Measurements from ENCODE around the gene AUTS2.

Gene AUTS2

GRCh38 chr7:70415179-70415972, 817.1 kb downstream of the AUTS2 start:
- no peaks in the 10 kb centered on the region for H3K4me1 Mint-ChIP-seq (ENCODE audit: low read depth)
- no peak overlapping the region for H3K27ac Mint-ChIP-seq
- no peak for DNase-seq (ENCODE audit: low spot score)
- no peaks in the 10 kb centered on the region for H3K36me3 Mint-ChIP-seq (ENCODE audit: low read depth)
- no peaks in the 10 kb centered on the region for H3K9me3 Mint-ChIP-seq
- no peak overlapping the region for H3K4me3 Mint-ChIP-seq
- no peaks in the 10 kb centered on the region for H3K27me3 Mint-ChIP-seq (ENCODE audit: low read depth)

DNA sequence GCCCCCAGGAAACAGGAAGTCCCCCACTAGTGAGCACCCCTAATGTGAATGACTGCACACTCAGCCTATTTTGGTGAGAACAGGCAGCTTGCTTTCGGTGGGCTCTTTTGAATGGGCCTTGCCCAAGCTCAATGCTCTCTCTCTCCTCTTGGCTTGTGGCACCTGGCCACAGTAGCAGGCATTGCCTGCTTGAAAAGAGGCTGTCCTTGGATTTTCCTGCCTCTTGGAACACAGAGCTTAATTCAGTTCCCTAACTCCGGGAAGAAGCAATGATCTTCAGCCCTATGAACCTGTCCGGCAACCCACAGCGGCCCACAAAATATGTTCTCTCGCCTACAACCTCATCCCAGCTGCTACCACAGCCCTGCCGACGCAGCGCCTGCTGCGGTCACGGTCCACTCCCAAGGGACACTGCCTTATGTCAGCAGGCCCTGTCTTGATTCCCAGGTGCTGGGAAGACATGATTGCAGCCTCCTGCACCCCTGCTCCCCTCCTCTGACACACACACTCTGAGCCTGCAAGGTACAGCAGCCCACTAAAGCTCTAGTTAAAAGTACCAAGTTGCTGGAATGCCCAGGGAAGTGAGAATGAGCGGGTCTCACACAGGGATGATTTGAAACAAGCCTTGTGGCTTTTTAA, 818.2 kb downstream of the AUTS2 start:
- H3K4me1 Mint-ChIP-seq (ENCODE audit: low read depth) = no peaks in the 10 kb centered on the region
- H3K27me3 Mint-ChIP-seq (ENCODE audit: low read depth) = no peaks in the 10 kb centered on the region
- H3K36me3 Mint-ChIP-seq (ENCODE audit: low read depth) = no peaks in the 10 kb centered on the region
- H3K9me3 Mint-ChIP-seq = no peaks in the 10 kb centered on the region
- no peak overlapping the region for H3K4me3 Mint-ChIP-seq
- DNase-seq (ENCODE audit: low spot score) = no peak
- no peak overlapping the region for H3K27ac Mint-ChIP-seq

DNA sequence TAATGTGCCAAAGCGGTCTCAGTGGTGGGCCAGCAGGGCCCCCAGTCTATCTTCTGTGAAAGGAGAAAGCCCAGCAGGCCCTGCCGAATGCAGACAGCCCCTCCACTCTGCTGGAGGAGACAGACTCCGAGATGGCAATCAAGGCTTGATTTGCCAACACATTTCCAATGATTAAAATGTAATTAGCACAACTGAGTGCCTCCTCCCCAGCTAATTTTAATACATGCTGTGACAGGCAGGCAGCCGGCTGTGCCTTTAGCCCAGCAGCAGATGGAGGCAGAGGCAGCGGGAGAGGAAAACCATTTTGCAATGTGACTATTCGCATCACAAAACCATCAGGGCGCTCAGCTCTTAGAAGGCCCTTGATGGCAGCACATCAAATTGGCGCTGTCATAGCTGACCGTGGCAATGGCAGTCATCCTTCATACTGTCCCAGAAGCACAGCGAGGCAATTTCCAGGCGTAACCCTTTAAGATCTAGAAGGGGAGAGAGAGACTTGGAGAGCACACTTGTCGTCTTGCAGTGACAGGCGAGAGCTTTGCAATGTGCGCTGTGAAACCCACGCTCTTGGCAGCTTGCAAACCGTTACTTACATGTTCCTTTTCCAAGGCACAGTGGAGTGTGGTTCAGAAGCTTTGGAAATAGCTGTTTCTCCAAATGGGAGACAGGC, 818.8 kb downstream of the AUTS2 start:
- Mint-ChIP-seq H3K4me1 (ENCODE audit: low read depth) (no peaks in the 10 kb centered on the region), H3K36me3 (ENCODE audit: low read depth) (no peaks in the 10 kb centered on the region), H3K9me3 (no peaks in the 10 kb centered on the region), H3K27me3 (ENCODE audit: low read depth) (no peaks in the 10 kb centered on the region), H3K27ac (no peak overlapping the region), H3K4me3 (no peak overlapping the region)
- no peak for DNase-seq (ENCODE audit: low spot score)

DNA sequence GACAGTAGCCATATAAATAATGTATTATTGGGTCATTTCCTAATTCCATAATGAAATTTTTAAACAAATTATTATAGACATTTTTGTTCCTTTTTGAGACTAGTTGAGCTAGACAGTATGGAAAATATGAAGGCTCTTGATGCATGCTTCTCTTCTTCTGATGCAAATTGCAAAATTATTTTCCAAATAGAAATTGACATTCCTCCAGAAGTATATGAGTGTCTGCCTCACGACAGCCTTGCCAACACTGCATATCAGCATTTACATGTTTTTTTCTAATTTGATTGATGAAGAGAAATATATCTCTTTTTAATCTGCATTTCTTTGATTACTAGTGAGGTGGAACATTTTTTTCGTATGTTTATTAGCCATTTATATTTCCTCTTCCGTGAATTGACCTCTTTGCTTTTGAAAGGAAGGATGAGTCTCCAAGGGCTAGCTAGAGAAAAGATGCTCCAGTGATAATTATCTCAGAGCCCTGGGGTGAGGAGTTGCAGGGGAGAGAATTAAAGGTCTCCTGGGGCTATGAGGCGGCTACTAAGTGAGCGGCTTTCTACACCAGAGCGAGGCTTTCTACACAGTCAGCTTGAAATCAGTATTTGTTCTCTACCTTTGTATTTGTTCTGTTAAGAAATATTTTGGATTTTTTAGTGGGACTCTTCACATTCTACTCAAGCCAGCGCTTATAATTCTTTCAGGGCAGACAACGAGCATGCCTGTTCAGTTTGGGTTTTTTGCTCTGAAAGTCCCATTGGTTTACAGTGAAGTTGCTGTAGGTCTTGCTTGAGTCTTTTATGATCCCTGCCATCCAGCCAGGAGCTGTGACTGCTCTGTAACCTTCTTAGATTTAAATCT, 821.5 kb downstream of the AUTS2 start:
- H3K4me1 Mint-ChIP-seq (ENCODE audit: low read depth) = no peaks in the 10 kb centered on the region
- no peaks in the 10 kb centered on the region for H3K9me3 Mint-ChIP-seq
- no peaks in the 10 kb centered on the region for H3K27me3 Mint-ChIP-seq (ENCODE audit: low read depth)
- no peak for DNase-seq (ENCODE audit: low spot score)
- no peak overlapping the region for H3K27ac Mint-ChIP-seq
- H3K36me3 Mint-ChIP-seq (ENCODE audit: low read depth) = no peaks in the 10 kb centered on the region
- no peak overlapping the region for H3K4me3 Mint-ChIP-seq

- Mint-ChIP-seq H3K4me3 (no peak overlapping the region), H3K27ac (no peak overlapping the region), H3K9me3 (no peaks in the 10 kb centered on the region), H3K4me1 (ENCODE audit: low read depth) (no peaks in the 10 kb centered on the region), H3K36me3 (ENCODE audit: low read depth) (no peaks in the 10 kb centered on the region), H3K27me3 (ENCODE audit: low read depth) (no peaks in the 10 kb centered on the region)
- no peak for DNase-seq (ENCODE audit: low spot score)
These were observed 822.0 kb downstream of the AUTS2 start for GRCh38 chr7:70420381-70420662.

DNA sequence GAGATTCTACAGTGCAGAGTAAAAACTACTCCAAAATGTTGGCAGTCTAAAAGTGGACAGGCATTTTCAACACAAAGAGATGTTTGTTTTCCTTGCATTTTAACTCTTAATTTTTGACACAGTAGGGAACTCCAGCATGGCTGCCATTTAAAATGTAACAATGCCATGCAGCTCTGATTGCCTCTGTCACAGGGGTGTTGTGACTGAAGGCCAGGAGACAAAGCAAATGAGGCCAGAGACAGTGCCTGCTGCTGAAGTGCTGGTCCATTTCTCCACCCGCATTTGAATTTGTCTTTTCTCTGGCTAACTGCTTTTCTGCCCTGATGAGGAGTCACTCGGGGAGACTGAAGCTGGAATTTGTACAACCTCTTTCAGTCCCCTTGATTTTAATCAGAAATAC, 823.0 kb downstream of the AUTS2 start:
- Mint-ChIP-seq H3K36me3 (ENCODE audit: low read depth) (no peaks in the 10 kb centered on the region), H3K9me3 (no peaks in the 10 kb centered on the region), H3K4me1 (ENCODE audit: low read depth) (no peaks in the 10 kb centered on the region), H3K4me3 (no peak overlapping the region), H3K27me3 (ENCODE audit: low read depth) (no peaks in the 10 kb centered on the region), H3K27ac (no peak overlapping the region)
- no peak for DNase-seq (ENCODE audit: low spot score)

GRCh38 chr7:70426249-70426880, 828.1 kb downstream of the AUTS2 start:
- Mint-ChIP-seq H3K27me3 (ENCODE audit: low read depth) (no peaks in the 10 kb centered on the region), H3K36me3 (ENCODE audit: low read depth) (no peaks in the 10 kb centered on the region), H3K4me3 (no peak overlapping the region), H3K9me3 (peaks cover 5% of the 10 kb centered on the region), H3K27ac (no peak overlapping the region), H3K4me1 (ENCODE audit: low read depth) (no peaks in the 10 kb centered on the region)
- no peak for DNase-seq (ENCODE audit: low spot score)

- no peak for DNase-seq (ENCODE audit: low spot score)
- no peak overlapping the region for H3K4me3 Mint-ChIP-seq
- no peak overlapping the region for H3K27ac Mint-ChIP-seq
- H3K4me1 Mint-ChIP-seq (ENCODE audit: low read depth) = no peaks in the 10 kb centered on the region
- H3K36me3 Mint-ChIP-seq (ENCODE audit: low read depth) = no peaks in the 10 kb centered on the region
- no peaks in the 10 kb centered on the region for H3K27me3 Mint-ChIP-seq (ENCODE audit: low read depth)
- H3K9me3 Mint-ChIP-seq = peaks cover 5% of the 10 kb centered on the region
These were observed 834.3 kb downstream of the AUTS2 start for GRCh38 chr7:70432567-70433001.

DNA sequence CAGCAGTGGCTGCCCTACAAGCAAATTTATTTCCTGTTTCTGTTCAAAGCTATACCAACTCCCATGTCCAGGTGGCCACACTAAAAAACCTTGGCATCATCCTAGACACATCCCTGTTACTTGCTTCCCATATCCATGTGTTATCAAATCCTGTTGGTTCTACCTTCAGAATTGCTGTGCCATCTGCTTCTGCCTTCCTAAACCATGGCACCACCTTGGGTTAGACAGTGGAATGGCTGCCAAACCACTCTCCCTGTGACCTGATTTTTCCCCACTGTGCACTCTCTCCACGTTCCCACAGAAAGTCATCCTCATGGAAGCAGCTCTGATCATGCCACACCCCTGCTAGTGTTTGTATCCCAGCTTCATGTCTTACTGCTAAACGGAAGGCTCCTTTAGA, 836.1 kb downstream of the AUTS2 start:
- H3K9me3 Mint-ChIP-seq = peaks cover 5% of the 10 kb centered on the region
- H3K36me3 Mint-ChIP-seq (ENCODE audit: low read depth) = no peaks in the 10 kb centered on the region
- no peaks in the 10 kb centered on the region for H3K4me1 Mint-ChIP-seq (ENCODE audit: low read depth)
- no peak overlapping the region for H3K4me3 Mint-ChIP-seq
- no peak for DNase-seq (ENCODE audit: low spot score)
- no peaks in the 10 kb centered on the region for H3K27me3 Mint-ChIP-seq (ENCODE audit: low read depth)
- no peak overlapping the region for H3K27ac Mint-ChIP-seq

- DNase-seq (ENCODE audit: low spot score) = no peak
- H3K27me3 Mint-ChIP-seq (ENCODE audit: low read depth) = no peaks in the 10 kb centered on the region
- H3K4me3 Mint-ChIP-seq = no peak overlapping the region
- H3K9me3 Mint-ChIP-seq = peaks cover 5% of the 10 kb centered on the region
- H3K36me3 Mint-ChIP-seq (ENCODE audit: low read depth) = no peaks in the 10 kb centered on the region
- no peak overlapping the region for H3K27ac Mint-ChIP-seq
- H3K4me1 Mint-ChIP-seq (ENCODE audit: low read depth) = no peaks in the 10 kb centered on the region
These were observed 836.5 kb downstream of the AUTS2 start for GRCh38 chr7:70434821-70435220.

DNA sequence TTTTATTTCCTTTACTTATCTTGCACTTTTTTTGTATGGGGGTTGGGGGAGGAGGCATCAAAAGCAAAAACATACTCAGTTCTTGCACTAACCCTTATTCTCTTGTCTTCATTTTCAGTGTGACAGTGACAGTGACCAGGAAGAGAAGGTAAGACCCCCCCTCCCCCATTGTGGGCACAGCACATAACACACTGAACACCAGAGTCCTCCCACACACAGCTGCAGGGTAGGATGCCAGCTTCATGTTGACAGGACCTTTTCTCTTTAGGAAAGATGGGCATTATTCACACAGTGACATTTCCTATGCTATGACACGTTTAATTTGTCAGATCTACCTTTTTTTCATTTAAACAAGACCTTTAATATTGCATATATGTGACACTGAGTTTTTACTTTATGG, 837.4 kb downstream of the AUTS2 start:
- Mint-ChIP-seq H3K27ac (no peak overlapping the region), H3K4me3 (no peak overlapping the region), H3K27me3 (ENCODE audit: low read depth) (no peaks in the 10 kb centered on the region), H3K9me3 (no peaks in the 10 kb centered on the region), H3K4me1 (ENCODE audit: low read depth) (no peaks in the 10 kb centered on the region), H3K36me3 (ENCODE audit: low read depth) (no peaks in the 10 kb centered on the region)
- no peak for DNase-seq (ENCODE audit: low spot score)

DNA sequence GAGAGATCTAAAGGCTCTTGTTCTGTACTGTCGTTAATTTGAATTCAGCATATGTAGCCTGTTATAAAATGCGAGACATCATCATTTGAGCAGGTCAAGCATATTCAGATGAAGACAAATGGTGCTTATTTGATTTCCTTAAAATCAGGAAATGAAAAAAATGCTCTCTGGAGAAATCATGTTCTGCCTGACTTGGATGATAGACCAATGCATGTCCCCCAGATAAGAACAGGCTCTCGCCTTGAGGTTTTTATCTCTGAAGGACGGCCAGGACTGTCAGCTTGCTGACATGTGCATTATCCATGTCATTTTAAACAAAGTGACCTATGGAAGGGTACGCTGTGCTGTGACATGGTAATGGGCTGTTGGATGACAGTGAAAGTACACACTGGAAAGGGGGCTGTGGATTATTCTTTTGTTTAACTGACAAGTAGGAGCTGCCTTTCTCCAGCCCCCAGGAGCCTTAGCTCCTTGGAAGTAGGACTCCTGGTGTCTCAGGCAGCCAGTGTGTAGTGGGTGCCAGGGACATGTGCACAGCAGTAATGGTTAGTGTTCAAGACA, 838.6 kb downstream of the AUTS2 start:
- DNase-seq (ENCODE audit: low spot score) = no peak
- no peak overlapping the region for H3K4me3 Mint-ChIP-seq
- no peaks in the 10 kb centered on the region for H3K36me3 Mint-ChIP-seq (ENCODE audit: low read depth)
- no peak overlapping the region for H3K27ac Mint-ChIP-seq
- no peaks in the 10 kb centered on the region for H3K27me3 Mint-ChIP-seq (ENCODE audit: low read depth)
- H3K9me3 Mint-ChIP-seq = no peaks in the 10 kb centered on the region
- H3K4me1 Mint-ChIP-seq (ENCODE audit: low read depth) = no peaks in the 10 kb centered on the region

GRCh38 chr7:70439651-70440050, 841.4 kb downstream of the AUTS2 start:
- H3K4me1 Mint-ChIP-seq (ENCODE audit: low read depth) = no peaks in the 10 kb centered on the region
- DNase-seq (ENCODE audit: low spot score) = no peak
- no peak overlapping the region for H3K27ac Mint-ChIP-seq
- H3K9me3 Mint-ChIP-seq = no peaks in the 10 kb centered on the region
- no peaks in the 10 kb centered on the region for H3K36me3 Mint-ChIP-seq (ENCODE audit: low read depth)
- H3K27me3 Mint-ChIP-seq (ENCODE audit: low read depth) = no peaks in the 10 kb centered on the region
- no peak overlapping the region for H3K4me3 Mint-ChIP-seq

Measured in T-helper 2 cell treated with Interferon-gamma antibody and Interleukin-4, amounts not matched to agents 5 μg/mL and 100 μg/mL, for 36 hours (primary cell).